GM12865 (cell line): ENCODE data around the gene NTRK3.

ENCODE experiments used
- DNase-seq: peaks from one replicate; pipeline ENCODE4 v3.0.0; 2010; ENCODE audit warnings: low read depth
- H3K4me3 ChIP-seq: 2 replicates; pipeline ENCODE4 v1.5.1; 2011; ENCODE audit warnings: mild to moderate bottlenecking, low read depth, low read length, control low read depth
- TF ChIP-seq, protein P1 (sequence below): IDR thresholded peaks from 2 replicates; pipeline ENCODE4 v1.5.1; 2011; ENCODE audit warnings: low read length, control low read depth, low read depth, inconsistent platforms; ENCODE audit not compliant: insufficient read depth; ENCODE audit errors: missing control alignments

Gene NTRK3

DNA sequence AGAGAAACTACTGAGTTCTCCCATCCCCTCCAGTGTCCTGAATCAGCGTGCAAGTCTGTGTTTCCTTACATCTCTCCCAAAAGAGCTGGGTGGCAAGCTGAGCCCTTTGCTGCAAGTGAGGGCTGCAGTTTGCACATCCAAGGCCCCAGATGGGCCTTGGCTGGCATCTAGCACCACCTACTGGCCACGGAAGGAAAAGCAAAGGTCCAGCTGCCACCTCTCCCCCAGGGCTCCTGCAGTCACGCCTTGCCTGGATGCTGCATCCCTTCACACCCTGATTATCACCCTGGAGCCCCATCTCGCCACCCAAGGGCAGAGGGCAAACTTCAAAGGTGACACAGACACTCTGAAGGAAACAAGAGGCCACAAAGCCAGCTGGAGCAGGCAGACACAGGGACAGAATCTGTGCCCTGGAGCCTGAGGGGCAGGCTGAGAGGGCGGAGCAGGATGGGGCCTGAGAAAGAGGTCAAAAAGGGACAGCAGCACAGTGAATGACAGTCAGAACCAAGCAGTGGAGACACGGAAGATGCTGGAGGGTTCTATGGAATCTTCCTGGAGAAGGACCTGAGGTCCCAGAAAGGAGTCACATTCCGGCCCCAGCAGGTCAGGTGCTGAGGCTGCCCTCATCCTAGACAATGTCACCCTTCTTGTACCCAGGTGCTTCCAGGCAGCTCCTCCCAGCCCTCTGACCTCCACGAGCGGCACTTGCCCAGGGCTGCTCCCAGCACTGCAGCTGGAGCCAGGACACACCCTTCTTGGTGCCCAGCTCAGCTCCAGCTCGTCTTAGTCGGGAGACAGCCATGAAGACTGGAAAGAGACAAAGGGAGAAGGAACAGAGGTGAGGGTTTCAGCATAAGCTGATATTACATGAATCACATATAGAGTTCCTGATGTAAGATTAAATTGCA lies 18.3 kb upstream of the NTRK3 start:
- DNase-seq, result peak; percentile 62
- TF ChIP-seq, protein P1, sequence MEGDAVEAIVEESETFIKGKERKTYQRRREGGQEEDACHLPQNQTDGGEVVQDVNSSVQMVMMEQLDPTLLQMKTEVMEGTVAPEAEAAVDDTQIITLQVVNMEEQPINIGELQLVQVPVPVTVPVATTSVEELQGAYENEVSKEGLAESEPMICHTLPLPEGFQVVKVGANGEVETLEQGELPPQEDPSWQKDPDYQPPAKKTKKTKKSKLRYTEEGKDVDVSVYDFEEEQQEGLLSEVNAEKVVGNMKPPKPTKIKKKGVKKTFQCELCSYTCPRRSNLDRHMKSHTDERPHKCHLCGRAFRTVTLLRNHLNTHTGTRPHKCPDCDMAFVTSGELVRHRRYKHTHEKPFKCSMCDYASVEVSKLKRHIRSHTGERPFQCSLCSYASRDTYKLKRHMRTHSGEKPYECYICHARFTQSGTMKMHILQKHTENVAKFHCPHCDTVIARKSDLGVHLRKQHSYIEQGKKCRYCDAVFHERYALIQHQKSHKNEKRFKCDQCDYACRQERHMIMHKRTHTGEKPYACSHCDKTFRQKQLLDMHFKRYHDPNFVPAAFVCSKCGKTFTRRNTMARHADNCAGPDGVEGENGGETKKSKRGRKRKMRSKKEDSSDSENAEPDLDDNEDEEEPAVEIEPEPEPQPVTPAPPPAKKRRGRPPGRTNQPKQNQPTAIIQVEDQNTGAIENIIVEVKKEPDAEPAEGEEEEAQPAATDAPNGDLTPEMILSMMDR, result peak; percentile 89
- H3K4me3 ChIP-seq, result no peak overlapping the region

DNA sequence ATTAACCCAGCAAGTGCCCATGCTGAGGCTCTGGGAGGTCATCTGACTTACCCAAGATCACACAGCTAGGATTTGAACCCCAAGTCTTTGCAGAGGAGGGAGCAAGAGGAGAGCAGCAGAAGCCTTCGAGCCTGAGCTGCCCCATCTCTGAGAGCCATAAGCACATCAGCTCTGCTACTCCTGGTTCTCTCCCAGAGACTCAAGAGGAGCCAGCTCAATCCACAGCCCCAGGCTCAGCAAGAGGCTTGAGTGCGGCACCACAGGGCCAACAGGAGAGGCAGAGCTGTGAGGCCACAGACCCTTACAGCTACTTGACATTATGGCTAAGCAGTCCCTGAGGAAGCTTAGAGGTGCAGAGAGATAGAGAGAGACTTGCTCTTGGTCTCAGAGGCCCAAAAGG lies 15.9 kb upstream of the NTRK3 start:
- no peak overlapping the region for H3K4me3 ChIP-seq
- TF ChIP-seq, protein P1, result no peak
- DNase-seq, result no peak

GRCh38 chr15:88269356-88270062 lies 13.0 kb upstream of the NTRK3 start:
- TF ChIP-seq, protein P1, result no peak
- no peak for DNase-seq
- no peak overlapping the region for H3K4me3 ChIP-seq

DNA sequence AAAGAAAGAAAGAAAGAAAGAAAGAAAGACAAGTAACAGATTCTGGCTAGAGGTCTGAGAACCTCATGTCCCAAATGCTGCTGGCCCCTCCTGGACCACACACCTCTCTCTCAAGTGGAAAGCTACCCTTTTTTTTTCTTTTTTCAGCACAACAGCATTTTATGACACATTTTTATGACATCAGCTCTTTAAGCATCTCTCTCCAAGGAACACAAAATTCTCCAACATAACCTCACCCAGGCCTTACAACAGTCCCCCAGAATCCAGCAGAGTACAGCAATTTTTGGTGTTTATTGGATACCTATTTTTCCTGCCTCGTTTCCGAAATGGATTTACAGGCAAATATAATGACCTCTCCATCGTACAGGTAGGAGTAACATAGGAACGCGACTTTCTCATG lies 11.2 kb upstream of the NTRK3 start:
- no peak overlapping the region for H3K4me3 ChIP-seq
- no peak for DNase-seq
- TF ChIP-seq, protein P1, result no peak

DNA sequence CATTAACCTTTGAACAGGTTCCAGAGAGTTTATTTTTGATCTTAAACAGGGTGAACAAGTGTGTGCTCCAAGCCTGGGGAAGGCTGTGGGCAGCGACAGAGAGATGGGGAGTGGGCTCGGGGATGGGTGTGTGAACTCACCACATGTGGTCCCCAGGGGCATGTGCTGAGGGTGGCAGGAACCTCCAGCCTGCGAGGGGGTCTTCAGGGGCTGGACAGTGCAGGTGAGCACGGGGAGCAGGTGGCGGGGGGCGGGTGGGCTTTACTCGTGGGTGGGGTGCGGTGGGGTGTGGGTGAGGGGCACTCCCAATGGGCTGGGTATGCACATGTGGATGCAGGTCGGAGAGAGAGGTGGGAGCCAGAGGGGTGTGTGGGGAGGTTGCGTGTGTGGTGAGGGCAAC lies 9.6 kb upstream of the NTRK3 start:
- DNase-seq, result no peak
- no peak overlapping the region for H3K4me3 ChIP-seq
- TF ChIP-seq, protein P1, result no peak

DNA sequence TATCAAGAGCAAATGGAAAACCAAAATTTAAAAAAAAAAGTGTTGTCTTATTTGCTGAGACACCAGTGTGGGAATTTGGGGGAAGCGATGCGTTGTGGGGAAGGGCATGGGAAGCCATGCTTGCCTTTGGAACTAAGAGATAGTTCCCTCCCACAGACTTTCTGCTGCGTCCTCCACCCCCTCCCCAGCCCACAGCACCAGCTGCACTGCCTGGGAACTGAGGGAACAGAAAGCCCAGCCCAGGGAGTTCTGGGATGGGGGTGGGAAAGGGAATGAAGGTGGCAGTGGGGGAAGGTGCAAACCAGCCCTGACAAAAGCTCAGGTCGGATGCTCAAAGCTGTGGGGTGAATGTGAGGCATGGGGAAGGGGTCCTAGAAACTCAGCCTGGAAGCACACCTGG lies 8.1 kb upstream of the NTRK3 start:
- TF ChIP-seq, protein P1, result no peak
- H3K4me3 ChIP-seq, result no peak overlapping the region
- DNase-seq, result no peak

GRCh38 chr15:88262064-88262463 lies 5.5 kb upstream of the NTRK3 start:
- TF ChIP-seq, protein P1, result no peak
- DNase-seq, result no peak
- H3K4me3 ChIP-seq, result no peak overlapping the region
